CD14-positive monocyte (primary cell): ENCODE results near the gene MAK. TPM values are rescaled to one million over a fixed set of nuclear protein-coding genes. Genes with fewer than 3 reads are reported as not detected.
"Not testable (repeated sequence)": the region's sequence is repeated elsewhere in the genome, so short reads cannot be mapped to it uniquely, and the experiment has no call there.

ENCODE experiments used
- DNase-seq, 3 donors: peaks; one replicate each; pipeline ENCODE4 v3.0.0-alpha.2; 2011 to 2022
- H2AFZ ChIP-seq: 2 replicates; pipeline ENCODE4 v1.6.0; 2012; ENCODE audit warnings: mild to moderate bottlenecking, low read depth, low read length, inconsistent platforms; ENCODE audit not compliant: insufficient read depth, poor library complexity, severe bottlenecking
- H3K27ac ChIP-seq, 2 donors: 1 replicate in 1 of 2; 2 replicates in 1 of 2; pipeline ENCODE4 v1.5.1; 2012 to 2013; ENCODE audit warnings: low read length in 2 of 2, control low read depth in 1 of 2, inconsistent platforms in 1 of 2, low read depth in 1 of 2, mild to moderate bottlenecking in 1 of 2
- H3K27me3 ChIP-seq, 2 donors: one replicate each; pipeline versions ENCODE4 v1.6.0 to v1.6.1; 2011 to 2013; ENCODE audit warnings: low read length in 2 of 2; ENCODE audit not compliant: control insufficient read depth in 2 of 2, insufficient read depth in 2 of 2
- H3K36me3 ChIP-seq, 2 donors: replicated peaks in 1 of 2; 1 replicate in 1 of 2; 2 replicates in 1 of 2; pipeline versions ENCODE4 v1.5.1 to v1.6.1; 2012 to 2013; ENCODE audit warnings: low read length in 2 of 2, control low read depth in 1 of 2, inconsistent platforms in 1 of 2, mild to moderate bottlenecking in 1 of 2; ENCODE audit not compliant: insufficient read depth in 2 of 2, control insufficient read depth in 1 of 2
- H3K4me1 ChIP-seq, 2 donors: 1 replicate in 1 of 2; 2 replicates in 1 of 2; pipeline versions ENCODE4 v1.5.1 to v1.6.1; 2012 to 2013; ENCODE audit warnings: low read length in 2 of 2, control low read depth in 1 of 2, inconsistent platforms in 1 of 2, mild to moderate bottlenecking in 1 of 2, moderate library complexity in 1 of 2; ENCODE audit not compliant: insufficient read depth in 2 of 2, control insufficient read depth in 1 of 2
- H3K4me2 ChIP-seq: replicated peaks from 2 replicates; pipeline ENCODE3; 2012; ENCODE audit warnings: low read length, moderate library complexity, mild to moderate bottlenecking; ENCODE audit not compliant: poor library complexity, severe bottlenecking; ENCODE audit errors: extremely low read depth
- H3K4me3 ChIP-seq, 3 experiments: fragments of 200-600 bp in 1 of 3; sonication (generic) in 1 of 3; replicated peaks in 1 of 3; 1 replicate in 2 of 3; 2 replicates in 1 of 3; pipeline ENCODE4 v1.5.1; 2011 to 2013; ENCODE audit warnings: low read length in 3 of 3, mild to moderate bottlenecking in 3 of 3, control low read depth in 2 of 3, low read depth in 2 of 3, inconsistent platforms in 1 of 3, moderate library complexity in 1 of 3
- H3K79me2 ChIP-seq: 2 replicates; pipeline ENCODE4 v1.6.0; 2012; ENCODE audit warnings: mild to moderate bottlenecking, control low read depth, inconsistent platforms, low read length, moderate library complexity; ENCODE audit not compliant: insufficient read depth
- H3K9ac ChIP-seq: 2 replicates; pipeline ENCODE4 v1.6.0; 2017; ENCODE audit warnings: low read length, mild to moderate bottlenecking; ENCODE audit not compliant: insufficient read depth, poor library complexity, severe bottlenecking
- H3K9me3 ChIP-seq, 2 donors: replicated peaks in 1 of 2; 1 replicate in 1 of 2; 2 replicates in 1 of 2; pipeline versions ENCODE4 v1.5.1 to v1.6.1; 2012 to 2013; ENCODE audit warnings: low read length in 2 of 2, control low read depth in 1 of 2; ENCODE audit not compliant: control insufficient read depth in 1 of 2, insufficient read depth in 1 of 2
- H4K20me1 ChIP-seq: 2 replicates; pipeline ENCODE4 v1.6.0; 2012; ENCODE audit warnings: mild to moderate bottlenecking, low read length, control low read depth, moderate library complexity; ENCODE audit not compliant: insufficient read depth
- H3K27ac Mint-ChIP-seq, 7 donors: one replicate each; pipeline ENCODE4 v1.8.0; 2020; ENCODE audit warnings: mild to moderate bottlenecking in 7 of 7, mixed read lengths in 7 of 7, moderate library complexity in 6 of 7, inconsistent platforms in 2 of 7
- H3K27me3 Mint-ChIP-seq, 3 donors: one replicate each; pipeline ENCODE4 v1.8.0; 2021 to 2022; ENCODE audit warnings: low read depth in 3 of 3, mild to moderate bottlenecking in 3 of 3, mixed read lengths in 3 of 3, moderate library complexity in 3 of 3, inconsistent platforms in 1 of 3
- H3K36me3 Mint-ChIP-seq, 2 donors: one replicate each; pipeline ENCODE4 v1.8.0; 2020; ENCODE audit warnings: mixed read lengths in 2 of 2, inconsistent platforms in 1 of 2, mild to moderate bottlenecking in 1 of 2
- H3K4me1 Mint-ChIP-seq: one replicate; pipeline ENCODE4 v1.8.0; 2020; ENCODE audit warnings: mild to moderate bottlenecking, mixed read lengths
- H3K4me3 Mint-ChIP-seq, 2 donors: one replicate each; pipeline ENCODE4 v1.8.0; 2020; ENCODE audit warnings: mild to moderate bottlenecking in 2 of 2, mixed read lengths in 2 of 2, moderate library complexity in 1 of 2
- H3K9me3 Mint-ChIP-seq, 7 donors: one replicate each; pipeline ENCODE4 v1.8.0; 2020 to 2022; ENCODE audit warnings: mixed read lengths in 7 of 7, mild to moderate bottlenecking in 6 of 7, moderate library complexity in 6 of 7, inconsistent platforms in 2 of 7
- CTCF ChIP-seq: fragments of 200-600 bp; IDR thresholded peaks from one replicate; pipeline ENCODE4 v1.8.0; 2022; ENCODE audit warnings: antibody characterized with exemption, mild to moderate bottlenecking
- WGBS: methylation state at CpG from one replicate; pipeline ENCODE4 v1.1.5; 2013; ENCODE audit warnings: missing lambda C conversion rate; ENCODE audit not compliant: insufficient coverage; 5-methylcytosine and 5-hydroxymethylcytosine counted together
- intact Hi-C, 2 donors: fragments of 100-400 bp; cut with micrococcal nuclease; formaldehyde crosslinking; loops; one replicate each; pipeline versions ENCODE4 v1.15.0 to v1.15.1; 2023
- polyA plus RNA-seq, 3 donors: library from polyadenylated mRNA; depleted of rRNA in 1 of 3; unstranded in 2 of 3; stranded (reverse) in 1 of 3; fragments of 300-500 nt in 2 of 3; fragments of >200 nt in 1 of 3; fragmentation: Illumina TruSeq in 2 of 3; gene quantifications; 1 replicate in 2 of 3; 2 replicates in 1 of 3; pipeline ENCODE4 v1.2.3, GENCODE V29; 2012 to 2021

The MAK gene
- polyA plus RNA-seq, 3 donors: 0.68 to 1.4 (median 0.76) TPM

DNA sequence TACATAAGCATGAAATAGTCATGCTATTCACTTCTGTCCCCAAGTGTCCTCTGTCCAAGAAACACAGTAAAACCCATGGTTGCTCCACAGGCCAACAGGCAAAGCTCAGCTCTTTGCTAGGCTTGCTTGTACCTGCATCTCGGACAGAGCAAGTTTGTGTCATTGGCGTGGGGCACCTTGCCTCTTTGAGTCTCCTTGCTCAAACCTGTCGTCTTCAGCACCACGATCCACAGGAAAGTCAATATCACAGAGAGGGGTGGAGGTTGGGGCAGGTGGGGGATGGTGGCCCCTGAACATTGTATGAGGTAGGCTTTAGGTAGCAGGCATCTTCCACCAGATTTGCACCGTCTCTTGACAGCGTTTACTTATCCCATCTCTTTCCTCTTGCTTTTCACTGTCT lies 94.8 kb downstream of the MAK start:
- H3K27me3 Mint-ChIP-seq: peaks cover 0 to 3% (median 2%) of the 10 kb centered on the region in 3 donors
- peaks cover 0 to 2% of the 10 kb centered on the region in 2 donors for H3K9me3 ChIP-seq
- H3K4me3 Mint-ChIP-seq: no peak overlapping the region
- peaks cover 13% of the 10 kb centered on the region for H3K4me1 Mint-ChIP-seq
- H3K36me3 ChIP-seq: no peaks in the 10 kb centered on the region
- H3K4me1 ChIP-seq: peaks cover 14 to 16% of the 10 kb centered on the region in 2 donors
- H3K4me2 ChIP-seq: no peak overlapping the region
- H3K79me2 ChIP-seq: peaks cover 9% of the 10 kb centered on the region
- H3K36me3 Mint-ChIP-seq: peaks cover 0 to 19% of the 10 kb centered on the region in 2 donors
- no peak overlapping the region for H3K9ac ChIP-seq
- H4K20me1 ChIP-seq: no peaks in the 10 kb centered on the region
- H3K27ac ChIP-seq: no peak overlapping the region
- no peak for DNase-seq
- H3K27ac Mint-ChIP-seq: no peak overlapping the region
- no peak overlapping the region for H3K4me3 ChIP-seq
- H2AFZ ChIP-seq: no peak overlapping the region
- H3K9me3 Mint-ChIP-seq: peaks cover 0 to 6% (median 4%) of the 10 kb centered on the region in 7 donors
- TF ChIP-seq CTCF: no peak
- no peaks in the 10 kb centered on the region for H3K27me3 ChIP-seq
- no CpG with 5 or more reads among the region's 6 CpGs for WGBS
- intact Hi-C loops: no loop called here

DNA sequence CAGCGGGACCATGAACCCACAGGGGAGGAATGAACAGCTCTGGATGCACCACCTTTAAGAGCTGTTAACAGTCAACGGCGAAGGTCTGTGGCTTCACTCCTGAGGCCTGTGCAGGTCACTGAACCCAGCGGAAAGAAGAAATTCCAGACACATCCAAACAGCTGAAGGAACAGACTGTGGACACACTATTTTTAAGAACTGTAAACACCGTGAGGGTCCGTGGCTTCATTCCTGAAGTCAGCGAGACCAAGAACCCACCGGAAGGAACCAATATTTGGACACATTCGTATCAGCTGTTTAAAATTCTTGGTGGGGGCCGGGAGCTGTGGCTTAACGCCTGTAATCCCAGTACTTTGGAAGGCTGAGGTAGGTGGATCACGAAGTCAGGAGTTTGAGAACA lies 96.1 kb downstream of the MAK start:
- no peaks in the 10 kb centered on the region for H3K27me3 ChIP-seq
- peaks cover 7% of the 10 kb centered on the region in 2 donors for H3K4me1 ChIP-seq
- no peaks in the 10 kb centered on the region for H3K36me3 ChIP-seq
- Mint-ChIP-seq H3K4me1 (peaks cover 6% of the 10 kb centered on the region), H3K27me3 (peaks cover 0 to 2% (median 1%) of the 10 kb centered on the region in 3 donors), H3K36me3 (peaks cover 0 to 19% of the 10 kb centered on the region in 2 donors), H3K4me3 (no peak overlapping the region), H3K27ac (no peak overlapping the region), H3K9me3 (peaks cover 0 to 6% (median 4%) of the 10 kb centered on the region in 7 donors)
- peaks cover 0 to 2% of the 10 kb centered on the region in 2 donors for H3K9me3 ChIP-seq
- H2AFZ ChIP-seq: no peak overlapping the region
- 100% methylated on average over 10 of the region's 12 CpGs for WGBS
- no peak overlapping the region for H3K9ac ChIP-seq
- H3K27ac ChIP-seq: no peak overlapping the region
- no peak for DNase-seq
- no peaks in the 10 kb centered on the region for H3K79me2 ChIP-seq
- TF ChIP-seq CTCF: no peak
- no peak overlapping the region for H3K4me3 ChIP-seq
- H4K20me1 ChIP-seq: no peaks in the 10 kb centered on the region
- intact Hi-C loops: no loop called here
- H3K4me2 ChIP-seq: no peak overlapping the region

DNA sequence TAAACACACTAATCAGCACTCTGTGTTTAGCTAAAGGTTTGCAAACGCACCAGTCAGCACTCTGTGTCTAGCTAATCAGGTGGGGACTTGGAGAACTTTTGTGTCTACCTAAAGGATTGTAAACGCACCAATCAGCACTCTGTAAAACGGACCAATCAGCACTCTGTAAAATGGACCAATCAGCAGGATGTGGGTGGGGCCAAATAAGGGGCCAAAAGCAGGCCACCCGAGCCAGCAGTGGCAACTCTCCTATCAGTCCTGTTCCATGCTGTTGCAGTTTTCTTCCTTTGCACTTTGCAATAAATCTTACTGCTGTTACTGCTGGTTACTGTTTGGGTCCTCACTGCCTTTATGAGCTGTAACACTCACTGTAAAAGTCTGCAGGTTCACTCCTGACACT lies 96.7 kb downstream of the MAK start:
- H3K9me3 Mint-ChIP-seq, H3K27me3 Mint-ChIP-seq, H3K4me1 Mint-ChIP-seq, H3K9me3 ChIP-seq, H3K27me3 ChIP-seq, H3K4me1 ChIP-seq, DNase-seq, intact Hi-C loops, H3K27ac Mint-ChIP-seq, H3K79me2 ChIP-seq, H3K4me3 ChIP-seq, H3K36me3 ChIP-seq, H3K4me2 ChIP-seq, H3K9ac ChIP-seq, H2AFZ ChIP-seq, H4K20me1 ChIP-seq, H3K4me3 Mint-ChIP-seq, H3K27ac ChIP-seq: not testable (repeated sequence)
- WGBS: 80% methylated on average over 3 of the region's 4 CpGs
- peaks cover 0 to 19% of the 10 kb centered on the region in 2 donors for H3K36me3 Mint-ChIP-seq
